HG03039 (cell line): ENCODE results near the gene ZNF496.
"Not testable (repeated sequence)": the region's sequence is repeated elsewhere in the genome, so short reads cannot be mapped to it uniquely, and the experiment has no call there.

Experiments used
- ATAC-seq: cut with Tn5 transposase; IDR thresholded peaks from one replicate; pipeline ENCODE4 v1.9.1; 2021; ENCODE audit warnings: mild to moderate bottlenecking, moderate library complexity; ENCODE audit not compliant: unreplicated experiment

The ZNF496 gene

GRCh38 chr1:247295746-247296145 is 35.9 kb downstream of the ZNF496 start:
- no peak for ATAC-seq

GRCh38 chr1:247295274-247295684 is 36.4 kb downstream of the ZNF496 start:
- no peak for ATAC-seq

DNA sequence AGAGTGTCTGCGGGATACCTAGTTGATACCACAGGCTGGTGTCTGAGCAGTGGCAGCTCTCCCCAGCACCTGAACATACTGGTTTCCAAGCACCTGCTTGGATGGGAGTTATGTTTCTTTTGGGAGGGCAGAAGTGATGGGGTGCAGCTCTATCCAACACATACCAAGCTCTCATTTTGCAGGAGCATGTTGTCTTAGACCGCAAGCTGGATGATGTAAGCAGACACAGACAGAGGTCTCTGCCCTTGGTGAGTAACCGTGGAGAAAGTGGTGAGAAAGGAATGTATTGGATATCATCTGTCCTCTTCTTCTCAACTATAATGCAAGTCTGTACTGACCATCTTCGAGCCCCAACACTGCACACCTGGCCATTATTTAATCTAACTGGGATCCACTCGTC is 37.4 kb downstream of the ZNF496 start:
- no peak for ATAC-seq

DNA sequence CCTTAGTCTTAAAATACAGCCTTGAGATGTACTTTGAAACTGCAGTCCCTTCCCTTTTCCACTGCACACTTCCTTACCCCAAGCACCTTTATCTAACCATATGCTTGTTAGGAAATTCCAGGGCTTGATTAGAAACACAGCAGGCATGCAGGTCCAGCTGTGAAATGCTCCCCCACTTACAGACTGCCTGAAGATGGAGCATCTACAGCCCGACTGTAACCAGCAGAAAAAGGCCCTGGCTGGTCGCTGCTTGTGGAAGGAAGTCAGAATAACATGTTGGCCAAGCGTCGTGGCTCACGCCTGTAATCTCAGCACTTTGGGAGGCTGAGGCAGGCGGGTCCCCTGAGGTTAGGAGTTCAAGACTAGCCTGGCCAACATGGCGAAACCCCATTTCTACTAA is 38.6 kb downstream of the ZNF496 start:
- ATAC-seq = no peak

DNA sequence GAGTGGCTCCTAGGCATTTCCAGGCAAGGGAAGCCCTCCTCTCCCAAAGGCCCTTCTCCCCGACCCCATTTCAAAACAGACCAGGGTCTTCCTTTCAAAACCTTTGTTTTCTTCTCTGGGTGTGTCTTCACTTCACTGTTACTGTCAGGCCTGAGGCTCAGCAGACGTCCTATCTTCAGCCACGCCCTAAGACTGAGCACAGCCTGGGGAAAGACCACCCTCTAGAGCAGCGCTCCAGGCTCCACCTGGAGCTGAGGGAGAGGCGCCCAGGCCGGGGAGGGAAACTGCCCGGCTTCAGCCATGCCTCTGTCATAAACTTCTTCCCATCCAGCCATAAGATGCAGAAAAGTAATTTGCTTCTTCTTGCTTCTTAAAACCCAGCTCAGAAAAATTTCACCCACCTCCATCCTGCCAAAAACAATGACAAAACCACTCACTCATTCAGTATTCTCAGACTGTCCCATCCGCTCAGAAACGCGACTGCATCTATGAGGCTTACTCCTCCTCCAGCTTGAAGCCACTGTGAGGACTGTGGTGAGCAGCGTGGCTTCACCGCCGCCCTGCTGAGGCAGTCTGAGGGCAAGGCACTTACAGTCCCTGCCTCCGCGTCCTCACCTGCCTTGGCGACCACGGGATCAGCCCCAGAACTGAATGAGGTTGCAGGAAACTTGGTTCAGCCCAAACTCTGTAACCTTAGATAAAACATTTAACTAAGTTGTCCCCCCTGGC is 39.7 kb downstream of the ZNF496 start:
- ATAC-seq = no peak

DNA sequence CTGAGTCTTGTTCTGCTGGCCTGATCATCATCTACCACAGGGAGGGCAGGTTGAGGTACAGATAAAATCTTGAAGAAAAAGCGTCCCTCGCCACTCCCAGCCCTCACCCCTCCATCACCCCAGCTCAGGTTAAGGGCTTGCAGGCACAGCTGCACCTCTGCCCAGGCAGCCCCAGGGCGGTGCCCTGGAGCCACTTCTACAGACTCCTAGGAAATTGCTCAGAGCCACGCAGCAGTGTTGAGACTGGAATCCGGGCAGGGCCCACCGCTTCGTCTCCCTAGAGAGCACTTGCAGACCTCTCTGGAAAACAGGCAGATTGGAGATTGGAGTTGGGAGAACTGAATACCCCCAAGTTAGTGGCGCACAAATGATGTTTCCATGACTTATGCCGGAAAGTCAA is 40.5 kb downstream of the ZNF496 start:
- ATAC-seq = no peak

- ATAC-seq = no peak
These were observed 41.1 kb downstream of the ZNF496 start for GRCh38 chr1:247290576-247290975.

DNA sequence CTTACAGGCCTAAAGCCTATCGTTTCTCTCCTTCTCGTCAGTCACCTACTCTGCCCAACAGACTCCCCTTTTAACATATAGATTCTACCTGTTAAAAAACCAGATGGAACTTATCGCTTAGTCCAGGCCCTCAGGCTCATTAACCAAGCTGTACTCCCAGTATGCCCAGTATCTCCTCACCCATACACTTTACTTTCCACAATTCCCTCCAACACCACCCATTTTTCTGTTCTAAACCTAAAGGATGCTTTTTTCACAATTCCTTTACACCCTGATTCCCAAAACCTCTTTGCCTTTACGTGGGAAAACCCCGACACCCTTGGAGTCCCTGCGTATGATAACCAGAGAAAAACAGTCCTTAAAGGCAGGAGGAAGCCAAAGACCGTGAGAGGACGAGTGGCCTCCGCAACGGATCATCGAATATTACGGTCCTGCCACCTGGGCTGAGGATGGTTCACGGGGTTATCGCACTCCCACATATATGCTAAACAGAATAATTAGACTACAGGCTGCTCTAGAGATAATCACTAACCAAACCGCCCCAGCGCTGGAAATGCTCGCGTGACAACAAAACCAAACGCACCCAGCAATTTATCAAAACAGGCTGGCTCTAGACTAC is 42.3 kb downstream of the ZNF496 start:
- ATAC-seq = not testable (repeated sequence)

- ATAC-seq = no peak
These were observed 43.3 kb downstream of the ZNF496 start for GRCh38 chr1:247288341-247288740.

DNA sequence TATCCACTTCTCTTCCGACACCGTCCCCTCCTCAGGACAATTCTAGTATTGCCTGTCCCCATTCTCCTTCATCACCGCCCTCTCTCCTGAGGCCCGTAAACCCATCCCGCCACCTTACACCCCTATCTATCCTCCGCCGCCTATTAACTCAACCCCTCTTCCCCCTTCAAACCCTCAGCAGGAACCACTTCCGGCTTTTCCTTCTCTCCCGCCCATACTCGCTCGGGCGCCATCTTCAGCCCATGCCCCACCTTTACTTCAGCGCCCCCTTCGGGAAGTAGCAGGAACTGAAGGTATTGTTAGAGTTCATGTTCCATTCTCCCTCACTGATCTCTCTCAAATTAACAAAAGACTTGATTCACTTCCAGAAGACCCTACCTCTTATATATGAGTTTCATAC is 44.2 kb downstream of the ZNF496 start:
- ATAC-seq = no peak

DNA sequence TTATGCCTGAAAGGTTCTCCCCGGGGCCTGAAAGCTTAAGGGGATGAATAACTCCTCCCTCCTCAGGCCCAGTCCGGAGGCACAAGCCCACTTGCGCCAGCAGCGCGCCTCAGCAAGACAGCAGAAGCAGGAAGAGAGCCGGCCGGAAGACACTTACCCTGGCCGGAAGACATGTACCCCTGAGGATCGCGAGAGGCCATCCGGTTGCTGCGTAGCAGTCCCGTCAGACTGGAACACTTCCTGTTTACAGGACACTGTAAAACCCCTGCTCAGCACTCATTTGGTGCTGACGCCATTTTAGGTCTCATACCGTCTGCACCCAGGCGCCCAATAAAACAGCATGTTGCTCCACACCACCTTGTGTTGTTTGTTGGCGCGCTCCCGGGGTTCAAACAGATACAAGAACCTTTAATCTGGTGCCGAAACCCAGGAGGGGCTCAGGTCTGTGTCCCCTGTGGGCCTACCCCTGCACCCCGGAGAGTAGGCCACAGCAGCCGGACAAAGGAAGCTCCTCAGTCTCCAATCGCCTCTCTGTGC is 45.5 kb downstream of the ZNF496 start:
- no peak for ATAC-seq

GRCh38 chr1:247281001-247281574 is 50.6 kb downstream of the ZNF496 start:
- no peak for ATAC-seq

DNA sequence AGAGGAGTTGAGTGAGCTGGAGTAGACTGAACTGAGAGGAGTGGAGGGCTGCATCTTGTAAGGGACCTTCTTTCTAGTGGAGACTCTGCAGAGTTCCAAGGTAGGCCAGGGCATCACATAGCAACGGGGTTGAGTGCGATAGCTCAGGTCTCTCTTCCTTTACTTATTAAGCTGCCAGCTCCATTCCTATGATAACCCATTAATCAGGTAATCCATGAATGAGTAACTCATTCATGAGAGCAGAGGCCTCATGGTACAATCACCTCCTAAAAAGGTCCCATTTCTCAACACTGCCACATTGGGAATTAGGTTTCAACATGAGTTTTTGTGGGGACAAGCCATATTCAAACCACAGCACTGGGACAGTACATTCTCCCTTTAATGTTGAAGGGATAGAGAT is 54.5 kb downstream of the ZNF496 start:
- no peak for ATAC-seq

DNA sequence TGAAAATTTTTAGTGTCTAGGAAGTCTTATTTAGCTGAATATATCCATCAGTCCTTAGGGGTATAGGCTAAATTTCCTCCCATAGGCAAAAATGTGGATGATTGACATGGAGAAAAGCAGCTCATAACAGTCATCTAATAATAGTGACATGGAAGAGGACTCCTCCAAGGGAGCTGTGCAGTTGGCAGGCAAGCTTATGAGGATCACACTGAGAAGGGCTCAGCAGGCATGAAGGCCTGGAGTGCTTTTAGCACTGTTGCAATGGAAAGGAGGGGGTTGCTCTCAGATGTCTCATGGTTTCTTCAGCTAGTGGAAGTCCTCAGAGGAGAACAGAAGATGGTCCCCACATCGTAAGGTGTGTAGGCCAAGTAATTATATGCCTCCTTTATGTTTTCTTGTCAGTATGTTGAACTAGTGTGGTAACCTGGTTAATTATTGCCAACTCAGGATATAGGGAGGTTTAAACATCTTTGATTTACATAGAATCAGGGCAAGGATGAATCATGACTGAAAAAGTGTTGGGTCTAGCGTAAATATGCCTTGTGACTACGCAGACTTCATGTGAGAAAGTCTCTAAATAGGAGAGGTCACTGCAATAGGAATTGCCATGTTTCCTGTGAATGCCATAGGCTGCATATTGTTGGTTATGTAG is 56.9 kb downstream of the ZNF496 start:
- ATAC-seq = no peak

- no peak for ATAC-seq
These were observed 58.7 kb downstream of the ZNF496 start for GRCh38 chr1:247273013-247273412.

DNA sequence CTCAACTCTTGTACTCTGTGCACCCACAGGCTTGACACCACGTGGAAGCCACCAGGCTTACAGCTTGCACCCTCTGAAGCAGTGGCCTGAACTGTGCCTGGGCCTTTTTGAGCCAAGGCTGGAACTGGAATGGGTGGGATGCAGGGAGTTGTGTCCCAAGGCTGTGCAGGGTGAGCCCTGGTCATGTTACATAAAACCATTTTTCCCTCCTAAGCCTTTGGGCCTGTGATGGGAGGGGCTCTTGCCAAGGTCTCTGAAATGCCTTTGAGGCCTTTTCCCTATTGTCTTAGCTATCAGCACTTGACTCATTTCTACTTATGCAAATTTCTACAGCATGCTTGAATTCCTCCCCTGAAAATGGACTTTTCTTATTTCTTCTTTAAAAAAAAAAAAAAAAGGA is 61.7 kb downstream of the ZNF496 start:
- ATAC-seq = no peak

DNA sequence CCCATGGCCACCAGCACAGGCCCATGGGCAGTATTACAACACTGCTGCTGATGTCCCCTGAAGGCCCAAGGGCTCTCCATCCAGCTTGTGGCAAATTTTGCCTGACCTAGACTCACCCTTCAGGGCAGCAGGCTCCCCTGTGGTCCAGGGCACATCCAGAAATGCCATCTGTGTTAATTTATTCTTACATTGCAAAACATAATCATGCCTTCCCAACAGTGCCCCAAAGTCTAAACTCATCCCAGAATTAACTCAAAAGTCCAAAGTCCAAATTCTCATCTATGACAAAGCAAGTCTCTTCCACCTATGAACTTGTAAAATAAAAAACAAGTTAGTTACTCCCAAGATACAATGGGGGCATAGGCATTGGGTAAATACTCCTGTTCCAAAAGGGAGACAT is 62.5 kb downstream of the ZNF496 start:
- ATAC-seq = no peak

DNA sequence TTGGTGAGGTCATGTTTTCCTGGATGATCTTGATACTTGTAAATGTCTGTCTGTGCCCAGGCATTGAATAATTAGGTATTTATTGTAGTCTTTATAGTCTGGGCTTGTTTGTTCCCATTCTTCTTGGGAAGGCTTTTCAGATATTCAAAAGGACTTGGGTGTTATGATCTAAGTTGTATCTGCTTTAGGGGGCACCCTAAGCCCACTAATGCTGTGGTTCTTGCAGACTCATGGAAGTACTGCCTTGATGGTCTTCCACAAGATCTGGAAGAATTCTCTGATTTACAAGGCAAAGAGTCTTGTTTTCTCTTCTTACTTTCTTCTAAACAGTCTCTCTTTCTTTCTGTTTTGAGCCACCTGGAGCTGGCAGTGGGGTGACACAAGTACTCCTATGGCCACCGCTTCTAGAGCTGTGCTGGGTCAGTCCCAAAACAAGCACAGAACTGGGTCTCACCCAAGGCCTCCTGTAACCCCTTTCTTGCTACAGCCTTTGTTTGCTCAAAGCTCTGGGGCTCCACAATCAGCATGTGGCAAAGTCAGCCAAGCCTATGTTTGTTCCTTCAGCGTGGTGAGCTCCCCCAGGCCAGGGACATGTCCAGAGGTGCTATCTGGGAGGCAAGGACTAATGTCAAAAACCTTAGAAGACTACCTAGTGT is 63.1 kb downstream of the ZNF496 start:
- ATAC-seq = no peak

- ATAC-seq = no peak
These were observed 65.6 kb downstream of the ZNF496 start for GRCh38 chr1:247266053-247266452.

GRCh38 chr1:247255772-247256171 is 75.9 kb downstream of the ZNF496 start, which contains the start of gene VN1R5:
Gene VN1R5 (plus strand): TSS chr1:247256072.
- ATAC-seq = not testable (repeated sequence)

DNA sequence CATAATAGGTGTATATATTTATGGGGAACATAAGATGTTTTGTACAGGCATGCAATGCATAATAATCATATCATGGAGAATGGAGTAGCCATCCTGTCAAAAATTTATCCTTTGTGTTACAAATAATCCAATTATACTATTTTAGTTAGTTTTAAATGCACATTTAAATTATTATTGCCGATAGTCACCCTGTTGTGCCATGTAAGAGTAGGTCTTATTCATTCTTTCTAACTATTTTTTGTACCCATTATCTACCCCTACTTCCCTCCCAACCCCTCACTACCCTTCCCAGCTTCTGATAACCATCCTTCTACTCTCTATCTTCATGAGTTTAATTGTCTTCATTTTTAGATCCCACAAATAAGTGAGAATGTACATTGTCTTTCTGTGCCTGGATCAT is 84.1 kb downstream of the ZNF496 start:
- no peak for ATAC-seq
